Natural killer cell (primary cell): Measurements from ENCODE around the gene SPRYD3. TPM values are rescaled to one million over a fixed set of nuclear protein-coding genes. Genes with fewer than 3 reads are reported as not detected.

ENCODE experiments used
- ATAC-seq, 3 donors: fragments of 150-1000 bp in 2 of 3; fragments of 200-7000 bp in 1 of 3; cut with Tn5 transposase; 1 replicate in 1 of 3; 2 replicates in 2 of 3; pipeline ENCODE4 v1.10.0; 2021; ENCODE audit warnings: mild to moderate bottlenecking in 2 of 3, moderate library complexity in 2 of 3
- DNase-seq, 2 donors: peaks; one replicate each; pipeline versions ENCODE4 v3.0.0 to v3.0.0-alpha.2; 2013 to 2021; ENCODE audit warnings: mixed read lengths in 1 of 2
- H3K27ac ChIP-seq: one replicate; pipeline ENCODE4 v1.5.1; 2013; ENCODE audit warnings: mild to moderate bottlenecking, low read length
- H3K27me3 ChIP-seq: one replicate; pipeline ENCODE4 v1.6.1; 2013; ENCODE audit warnings: low read length; ENCODE audit not compliant: control insufficient read depth, insufficient read depth
- H3K36me3 ChIP-seq: one replicate; pipeline ENCODE4 v1.6.1; 2013; ENCODE audit warnings: low read length; ENCODE audit not compliant: control insufficient read depth, insufficient read depth
- H3K4me1 ChIP-seq: one replicate; pipeline ENCODE4 v1.6.1; 2013; ENCODE audit warnings: low read length; ENCODE audit not compliant: control insufficient read depth, insufficient read depth
- H3K4me3 ChIP-seq: one replicate; pipeline ENCODE4 v1.5.1; 2013; ENCODE audit warnings: low read length
- H3K9me3 ChIP-seq: one replicate; pipeline ENCODE4 v1.6.1; 2013; ENCODE audit warnings: low read length; ENCODE audit not compliant: control insufficient read depth, insufficient read depth
- H3K27ac Mint-ChIP-seq, 2 donors: one replicate each; pipeline ENCODE4 v1.8.0; 2022; ENCODE audit warnings: mild to moderate bottlenecking in 2 of 2, mixed read lengths in 2 of 2, moderate library complexity in 1 of 2
- H3K27me3 Mint-ChIP-seq, 2 donors: one replicate each; pipeline ENCODE4 v1.8.0; 2022; ENCODE audit warnings: low read depth in 2 of 2, mixed read lengths in 2 of 2
- H3K36me3 Mint-ChIP-seq: one replicate; pipeline ENCODE4 v1.8.0; 2022; ENCODE audit warnings: mixed read lengths
- H3K4me1 Mint-ChIP-seq, 2 donors: one replicate each; pipeline ENCODE4 v1.8.0; 2022; ENCODE audit warnings: mixed read lengths in 2 of 2
- H3K4me3 Mint-ChIP-seq: one replicate; pipeline ENCODE4 v1.8.0; 2022; ENCODE audit warnings: mild to moderate bottlenecking, moderate library complexity, mixed read lengths
- H3K9me3 Mint-ChIP-seq, 2 donors: one replicate each; pipeline ENCODE4 v1.8.0; 2022; ENCODE audit warnings: mixed read lengths in 2 of 2
- CTCF ChIP-seq: fragments of 200-600 bp; IDR thresholded peaks from one replicate; pipeline ENCODE4 v1.8.0; 2022; ENCODE audit warnings: antibody characterized with exemption
- WGBS: methylation state at CpG from one replicate; pipeline ENCODE4 v1.1.7; 2013; ENCODE audit warnings: missing lambda C conversion rate; ENCODE audit not compliant: insufficient coverage; 5-methylcytosine and 5-hydroxymethylcytosine counted together
- intact Hi-C: fragments of 100-400 bp; cut with micrococcal nuclease; formaldehyde crosslinking; loops from one replicate; pipeline ENCODE4 v1.14.2; 2022
- total RNA-seq, 4 donors: library from RNA; stranded (reverse); fragments of 120-200 nt in 1 of 4; gene quantifications; one replicate each; pipeline versions ENCODE4 v1.2.3 to v1.2.4, GENCODE V29; 2013 to 2022

Gene SPRYD3
- total RNA-seq, 3 donors from 2014 or later (not counting 1 experiment from before 2014, with no cell fraction given) = 32.6 to 48.0 (median 42.6) TPM

- Mint-ChIP-seq H3K4me3 (no peak overlapping the region), H3K9me3 (no peaks in the 10 kb centered on the region), H3K27ac (no peak overlapping the region), H3K4me1 (no peaks in the 10 kb centered on the region), H3K36me3 (no peaks in the 10 kb centered on the region), H3K27me3 (no peaks in the 10 kb centered on the region)
- Histone ChIP-seq H3K27ac (no peak overlapping the region), H3K9me3 (no peaks in the 10 kb centered on the region), H3K27me3 (no peaks in the 10 kb centered on the region), H3K36me3 (no peaks in the 10 kb centered on the region), H3K4me3 (no peak overlapping the region), H3K4me1 (no peaks in the 10 kb centered on the region)
- 84% methylated on average over 8 of the region's 8 CpGs for WGBS
- TF ChIP-seq CTCF = no peak
- no peak for DNase-seq
- intact Hi-C loops = no loop called here
- ATAC-seq = no peak
Measured at GRCh38 chr12:53118751-53119300, 39.6 kb upstream of the SPRYD3 start.

- peaks cover 0 to 7% of the 10 kb centered on the region in 2 donors for H3K27me3 Mint-ChIP-seq
- DNase-seq = no peak
- intact Hi-C loops = no loop called here
- no peaks in the 10 kb centered on the region for H3K4me1 Mint-ChIP-seq
- Histone ChIP-seq H3K4me3 (no peak overlapping the region), H3K9me3 (no peaks in the 10 kb centered on the region), H3K36me3 (no peaks in the 10 kb centered on the region), H3K27ac (no peak overlapping the region), H3K27me3 (no peaks in the 10 kb centered on the region), H3K4me1 (no peaks in the 10 kb centered on the region)
- no peak for TF ChIP-seq CTCF
- H3K4me3 Mint-ChIP-seq = no peak overlapping the region
- no peak for ATAC-seq
- no peaks in the 10 kb centered on the region for H3K9me3 Mint-ChIP-seq
- no peak overlapping the region for H3K27ac Mint-ChIP-seq
- 91% methylated on average over 8 of the region's 8 CpGs for WGBS
- H3K36me3 Mint-ChIP-seq = no peaks in the 10 kb centered on the region
Measured at GRCh38 chr12:53115891-53116648, 36.9 kb upstream of the SPRYD3 start.

- TF ChIP-seq CTCF = no peak
- Histone ChIP-seq H3K9me3 (no peaks in the 10 kb centered on the region), H3K27ac (no peak overlapping the region), H3K4me1 (no peaks in the 10 kb centered on the region), H3K36me3 (no peaks in the 10 kb centered on the region), H3K4me3 (no peak overlapping the region), H3K27me3 (no peaks in the 10 kb centered on the region)
- no peaks in the 10 kb centered on the region for H3K36me3 Mint-ChIP-seq
- H3K27me3 Mint-ChIP-seq = peaks cover 0 to 7% of the 10 kb centered on the region in 2 donors
- no peak for DNase-seq
- H3K9me3 Mint-ChIP-seq = no peaks in the 10 kb centered on the region
- ATAC-seq = no peak
- H3K4me1 Mint-ChIP-seq = no peaks in the 10 kb centered on the region
- intact Hi-C loops = no loop called here
- no peak overlapping the region for H3K4me3 Mint-ChIP-seq
- H3K27ac Mint-ChIP-seq = no peak overlapping the region
- 92% methylated on average over 33 of the region's 33 CpGs for WGBS
Measured at GRCh38 chr12:53115112-53115890, 36.1 kb upstream of the SPRYD3 start.
